Spleen (tissue), 11 donors: Measurements from ENCODE around the gene MSH3. TPM values are rescaled to one million over a fixed set of nuclear protein-coding genes. Genes with fewer than 3 reads are reported as not detected.

ENCODE experiments used
- DNase-seq: peaks from one replicate; pipeline ENCODE4 v3.0.0-alpha.2; 2020
- H3K27ac ChIP-seq, 8 donors: fragments of 200-600 bp; sonication (generic) in 7 of 8; 1 replicate in 4 of 8; 2 replicates in 4 of 8; pipeline versions ENCODE4 v1.5.0 to v1.8.0; 2016 to 2021; ENCODE audit warnings: inconsistent platforms in 4 of 8, mild to moderate bottlenecking in 4 of 8, moderate library complexity in 1 of 8
- H3K27me3 ChIP-seq, 7 donors: fragments of 200-600 bp; sonication (generic) in 6 of 7; replicated peaks in 1 of 7; 1 replicate in 4 of 7; 2 replicates in 3 of 7; pipeline versions ENCODE4 v1.5.0 to v1.8.0; 2016 to 2021; ENCODE audit warnings: inconsistent platforms in 3 of 7, mild to moderate bottlenecking in 1 of 7
- H3K36me3 ChIP-seq, 6 donors: fragments of 200-600 bp; sonication (generic) in 5 of 6; 1 replicate in 4 of 6; 2 replicates in 2 of 6; pipeline versions ENCODE4 v1.5.0 to v1.8.0; 2016 to 2021; ENCODE audit warnings: inconsistent platforms in 2 of 6
- H3K4me1 ChIP-seq, 6 donors: fragments of 200-600 bp; sonication (generic) in 5 of 6; 1 replicate in 3 of 6; 2 replicates in 3 of 6; pipeline versions ENCODE4 v1.5.0 to v1.8.0; 2016 to 2021; ENCODE audit warnings: inconsistent platforms in 3 of 6
- H3K4me3 ChIP-seq, 8 donors: fragments of 200-600 bp; sonication (generic) in 7 of 8; 1 replicate in 4 of 8; 2 replicates in 4 of 8; pipeline versions ENCODE4 v1.5.0 to v1.8.0; 2016 to 2021; ENCODE audit warnings: inconsistent platforms in 4 of 8, mild to moderate bottlenecking in 4 of 8, moderate library complexity in 2 of 8
- H3K9me3 ChIP-seq, 8 donors: fragments of 200-600 bp; sonication (generic) in 7 of 8; 1 replicate in 4 of 8; 2 replicates in 4 of 8; pipeline versions ENCODE4 v1.5.0 to v1.8.0; 2016 to 2021; ENCODE audit warnings: inconsistent platforms in 4 of 8
- CTCF ChIP-seq, 11 experiments: fragments of 200-600 bp in 7 of 11; fragments of 450-650 bp in 4 of 11; sonication (generic) in 4 of 11; IDR thresholded peaks in 8 of 11; conservative IDR thresholded peaks in 3 of 11; 1 replicate in 7 of 11; 2 replicates in 4 of 11; pipeline versions ENCODE4 v1.4.0 to v1.8.0; 2016 to 2021; ENCODE audit warnings: antibody characterized with exemption in 11 of 11, inconsistent platforms in 4 of 11, mild to moderate bottlenecking in 1 of 11
- POLR2A ChIP-seq, 3 donors: fragments of 450-650 bp; IDR thresholded peaks; one replicate each; pipeline ENCODE4 v1.5.1; 2017; ENCODE audit warnings: antibody characterized with exemption in 3 of 3, mild to moderate bottlenecking in 1 of 3
- POLR2AphosphoS5 ChIP-seq, 3 donors: sonication (generic); formaldehyde crosslinking; IDR thresholded peaks; one replicate each; pipeline ENCODE4 v1.5.1; 2017; ENCODE audit warnings: antibody characterized with exemption in 3 of 3
- WGBS, 5 donors: extraction: QIAGEN DNeasy Blood & Tissue Kit in 3 of 5; methylation state at CpG; one replicate each; pipeline versions ENCODE4 v1.1.5 to v1.1.7; 2013 to 2018; 5-methylcytosine and 5-hydroxymethylcytosine counted together
- intact Hi-C: fragments of 100-400 bp; cut with DNase I; formaldehyde crosslinking; loops from one replicate; pipeline ENCODE4 v1.15.0; 2023; ENCODE audit warnings: low total_unique reads
- polyA plus RNA-seq, 3 donors: library from polyadenylated mRNA; stranded (reverse); fragments of 200-250 nt; gene quantifications; one replicate each; pipeline ENCODE4 v1.2.1, GENCODE V29; 2013
- total RNA-seq, 7 donors: library from RNA; depleted of rRNA in 3 of 7; stranded (reverse); fragments of >200 nt in 3 of 7; fragmentation: NEBNext Ultra II Directional in 4 of 7; extraction: Animal tissue kit (Norgen Biotek cat#: 25700) in 4 of 7; gene quantifications; one replicate each; pipeline versions ENCODE4 v1.1.0 to v1.2.1, GENCODE V29; 2016 to 2021
- donor health status: healthy with polysubstance abuse.
- donor health status: DM: no; HTN: no; CAD: no; lungs with moderate emphysema.
- donor health status: DM: no; HTN: no; CAD: no.
- donor health status: Bipolar disorder and iron deficiency.
- donor health status: healthy.
- donor health status: DM: no; HTN: no; CAD: no.
- donor health status: DM: yes; HTN: yes; CAD: no.

The MSH3 gene
- total and polyA plus RNA-seq, 10 donors, result 2.3 to 17.0 (median 14.6) TPM

- H3K27me3 ChIP-seq, result no peaks in the 10 kb centered on the region
- 83 to 95% (median 92%) methylated on average over 1 of the region's 1 CpG for WGBS, 5 donors
Observed at GRCh38 chr5:80609692-80610091, 44.8 kb upstream of the MSH3 start.

GRCh38 chr5:80615266-80615914 lies 39.1 kb upstream of the MSH3 start:
- Histone ChIP-seq H3K4me3 (no peak overlapping the region), H3K27me3 (no peaks in the 10 kb centered on the region), H3K36me3 (peaks cover 0 to 4% (median 0%) of the 10 kb centered on the region in 6 donors), H3K4me1 (no peaks in the 10 kb centered on the region), H3K9me3 (peaks cover 0 to 5% (median 0%) of the 10 kb centered on the region in 8 donors), H3K27ac (no peak overlapping the region)
- WGBS, 5 donors, result 87 to 91% (median 90%) methylated on average over 17 of the region's 17 CpGs
- no peak for DNase-seq
- no peak for TF ChIP-seq POLR2A (IDR thresholded peaks at IDR 0.05)
- no peak for TF ChIP-seq POLR2AphosphoS5 (IDR thresholded peaks at IDR 0.05)
- no peak for TF ChIP-seq CTCF (IDR thresholded peaks at IDR 0.05 in 8 of 11, conservative IDR thresholded peaks at IDR 0.05 in 3 of 11)
- intact Hi-C loops, result no loop called here

More at GRCh38 chr5:80609692-80610091, 44.8 kb upstream of the MSH3 start:
- peaks cover 0 to 8% (median 0%) of the 10 kb centered on the region in 6 donors for H3K4me1 ChIP-seq
- intact Hi-C loops, result no loop called here
- peak overlapping the region in 1 of 8 donors; percentile 72 for H3K27ac ChIP-seq
- no peak for TF ChIP-seq POLR2A (IDR thresholded peaks at IDR 0.05)
- no peak for TF ChIP-seq CTCF (IDR thresholded peaks at IDR 0.05 in 8 of 11, conservative IDR thresholded peaks at IDR 0.05 in 3 of 11)
- no peak for TF ChIP-seq POLR2AphosphoS5 (IDR thresholded peaks at IDR 0.05)
- peaks cover 0 to 18% (median 6%) of the 10 kb centered on the region in 8 donors for H3K9me3 ChIP-seq
- DNase-seq, result no peak
- H3K36me3 ChIP-seq, result no peaks in the 10 kb centered on the region
- H3K4me3 ChIP-seq, result no peak overlapping the region

GRCh38 chr5:80618438-80618837 lies 36.0 kb upstream of the MSH3 start:
- intact Hi-C loops, result no loop called here
- peaks cover 0 to 2% (median 0%) of the 10 kb centered on the region in 6 donors for H3K4me1 ChIP-seq
- H3K27me3 ChIP-seq, result no peaks in the 10 kb centered on the region
- 76 to 94% (median 89%) methylated on average over 4 of the region's 4 CpGs for WGBS, 5 donors
- TF ChIP-seq POLR2A (IDR thresholded peaks at IDR 0.05) (no peak), CTCF (IDR thresholded peaks at IDR 0.05 in 8 of 11, conservative IDR thresholded peaks at IDR 0.05 in 3 of 11) (no peak), POLR2AphosphoS5 (IDR thresholded peaks at IDR 0.05) (no peak)
- H3K27ac ChIP-seq, result no peak overlapping the region
- DNase-seq, result no peak
- H3K4me3 ChIP-seq, result no peak overlapping the region
- peaks cover 0 to 18% (median 0%) of the 10 kb centered on the region in 6 donors for H3K36me3 ChIP-seq
- no peaks in the 10 kb centered on the region for H3K9me3 ChIP-seq

- no peak for DNase-seq
- H3K27ac ChIP-seq, result no peak overlapping the region
- WGBS, 5 donors, result 62 to 86% (median 82%) methylated on average over 1 of the region's 1 CpG
- H3K27me3 ChIP-seq, result no peaks in the 10 kb centered on the region
- intact Hi-C loops, result no loop called here
- no peaks in the 10 kb centered on the region for H3K9me3 ChIP-seq
- H3K4me3 ChIP-seq, result no peak overlapping the region
- peaks cover 0 to 18% (median 0%) of the 10 kb centered on the region in 6 donors for H3K36me3 ChIP-seq
- TF ChIP-seq POLR2A (IDR thresholded peaks at IDR 0.05) (no peak), POLR2AphosphoS5 (IDR thresholded peaks at IDR 0.05) (no peak), CTCF (IDR thresholded peaks at IDR 0.05 in 8 of 11, conservative IDR thresholded peaks at IDR 0.05 in 3 of 11) (no peak)
- H3K4me1 ChIP-seq, result peaks cover 0 to 5% (median 0%) of the 10 kb centered on the region in 6 donors
Observed at GRCh38 chr5:80619086-80619485, 35.4 kb upstream of the MSH3 start.
